Lung (tissue), 12 donors: ENCODE measurements around the gene ACADL. TPM values are rescaled to one million over a fixed set of nuclear protein-coding genes. Genes with fewer than 3 reads are reported as not detected.
A peak's percentile ranks its signal among the peaks of the same experiment; 100 is the strongest.
"Not testable (repeated sequence)": the region's sequence is repeated elsewhere in the genome, so short reads cannot be mapped to it uniquely, and the experiment has no call there.

Experiments
- ATAC-seq: fragments of 200-7000 bp; cut with Tn5 transposase; one replicate; pipeline ENCODE4 v1.9.1; 2020; ENCODE audit warnings: moderate number of reproducible peaks; ENCODE audit not compliant: insufficient read depth, low FRiP score
- DNase-seq, 3 donors: peaks; one replicate each; pipeline ENCODE4 v3.0.0-alpha.2; 2013 to 2017
- H3K27ac ChIP-seq, 2 donors: one replicate each; pipeline ENCODE4 v1.5.1; 2013; ENCODE audit warnings: mild to moderate bottlenecking in 2 of 2, moderate library complexity in 2 of 2, control low read depth in 1 of 2, inconsistent platforms in 1 of 2, low read depth in 1 of 2, low read length in 1 of 2
- H3K27me3 ChIP-seq, 3 donors: one replicate each; pipeline ENCODE4 v1.5.1; 2013; ENCODE audit warnings: low read length in 2 of 3; ENCODE audit not compliant: control insufficient read depth in 3 of 3, insufficient read depth in 3 of 3
- H3K36me3 ChIP-seq, 4 donors: one replicate each; pipeline ENCODE4 v1.5.1; 2013; ENCODE audit warnings: low read length in 4 of 4, mild to moderate bottlenecking in 1 of 4, moderate library complexity in 1 of 4; ENCODE audit not compliant: control insufficient read depth in 4 of 4, insufficient read depth in 4 of 4
- H3K4me1 ChIP-seq, 5 donors: one replicate each; pipeline ENCODE4 v1.5.1; 2013; ENCODE audit warnings: low read length in 5 of 5, mild to moderate bottlenecking in 2 of 5, moderate library complexity in 1 of 5; ENCODE audit not compliant: control insufficient read depth in 5 of 5, insufficient read depth in 5 of 5
- H3K4me3 ChIP-seq: one replicate; pipeline ENCODE4 v1.5.1; 2013; ENCODE audit warnings: mild to moderate bottlenecking, control low read depth, moderate library complexity
- H3K9ac ChIP-seq, 2 donors: one replicate each; pipeline ENCODE4 v1.5.1; 2013; ENCODE audit warnings: low read length in 2 of 2, control low read depth in 1 of 2; ENCODE audit not compliant: insufficient read depth in 1 of 2
- H3K9me3 ChIP-seq, 4 donors: one replicate each; pipeline ENCODE4 v1.5.1; 2013; ENCODE audit warnings: low read length in 3 of 4, mild to moderate bottlenecking in 1 of 4, moderate library complexity in 1 of 4; ENCODE audit not compliant: control insufficient read depth in 4 of 4, insufficient read depth in 3 of 4
- CTCF ChIP-seq: IDR thresholded peaks from 2 replicates; pipeline ENCODE4 v1.5.1; 2012; ENCODE audit warnings: mild to moderate bottlenecking; ENCODE audit errors: control extremely low read depth, extremely low read depth
- WGBS, 2 donors: extraction: QIAGEN DNeasy Blood & Tissue Kit; methylation state at CpG; one replicate each; pipeline ENCODE4 v1.1.7; 2013; 5-methylcytosine and 5-hydroxymethylcytosine counted together
- polyA plus RNA-seq, 2 donors: library from polyadenylated mRNA; stranded (reverse); fragments of 200-250 nt; gene quantifications; one replicate each; pipeline ENCODE4 v1.2.1, GENCODE V29; 2013
- total RNA-seq, 2 donors: library from RNA; depleted of rRNA in 1 of 2; stranded (reverse); fragments of >200 nt in 1 of 2; gene quantifications; one replicate each; pipeline ENCODE4 v1.2.1, GENCODE V29; 2014 to 2021
- donor health status: control.
- donor health status: control.
- donor health status: Bipolar disorder and iron deficiency.
- donor health status: healthy.
- donor health status: DM: yes; HTN: yes; CAD: no.

ACADL gene
- total and polyA plus RNA-seq, 4 donors = 7.9 to 43.6 (median 31.2) TPM

DNA sequence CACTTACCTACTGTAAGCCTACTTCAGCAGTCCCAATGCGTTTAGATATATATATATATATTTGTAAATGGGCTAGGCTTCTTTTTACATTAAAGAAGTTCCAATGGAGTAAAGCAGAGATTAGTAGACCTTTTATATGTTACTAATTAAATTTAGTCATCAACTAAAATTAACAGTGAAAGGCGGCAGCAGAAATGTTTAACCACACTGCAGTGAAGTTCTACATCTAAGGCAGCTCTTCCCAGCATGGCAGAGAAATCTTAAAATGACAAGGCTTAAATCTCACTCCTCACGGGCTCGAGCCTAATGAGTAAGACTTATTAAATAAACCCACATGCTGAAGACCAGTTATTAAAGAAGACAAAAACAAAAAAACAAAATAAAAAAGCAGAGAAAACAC, 34.9 kb downstream of the ACADL start:
- Histone ChIP-seq H3K27me3 (no peaks in the 10 kb centered on the region), H3K9ac (no peak overlapping the region), H3K4me1 (peaks cover 0 to 7% (median 0%) of the 10 kb centered on the region in 5 donors), H3K4me3 (no peak overlapping the region), H3K9me3 (peaks cover 0 to 2% (median 0%) of the 10 kb centered on the region in 4 donors), H3K27ac (no peak overlapping the region), H3K36me3 (no peaks in the 10 kb centered on the region)
- ATAC-seq = no peak
- no peak for DNase-seq
- TF ChIP-seq CTCF = no peak
- WGBS, 2 donors = 78 to 86% methylated on average over 4 of the region's 4 CpGs

- no peak for TF ChIP-seq CTCF
- ATAC-seq (no peak), DNase-seq (peak in 1 of 3 donors; percentile 37)
- H3K9me3 ChIP-seq = peaks cover 0 to 2% (median 0%) of the 10 kb centered on the region in 4 donors
- H3K27me3 ChIP-seq = no peaks in the 10 kb centered on the region
- H3K9ac ChIP-seq = no peak overlapping the region
- no peaks in the 10 kb centered on the region for H3K36me3 ChIP-seq
- no peak overlapping the region for H3K27ac ChIP-seq
- no peaks in the 10 kb centered on the region for H3K4me1 ChIP-seq
- no peak overlapping the region for H3K4me3 ChIP-seq
- WGBS, 2 donors = 41 to 73% methylated on average over 1 of the region's 1 CpG
Measured at GRCh38 chr2:210189452-210190138, 35.7 kb downstream of the ACADL start.

DNA sequence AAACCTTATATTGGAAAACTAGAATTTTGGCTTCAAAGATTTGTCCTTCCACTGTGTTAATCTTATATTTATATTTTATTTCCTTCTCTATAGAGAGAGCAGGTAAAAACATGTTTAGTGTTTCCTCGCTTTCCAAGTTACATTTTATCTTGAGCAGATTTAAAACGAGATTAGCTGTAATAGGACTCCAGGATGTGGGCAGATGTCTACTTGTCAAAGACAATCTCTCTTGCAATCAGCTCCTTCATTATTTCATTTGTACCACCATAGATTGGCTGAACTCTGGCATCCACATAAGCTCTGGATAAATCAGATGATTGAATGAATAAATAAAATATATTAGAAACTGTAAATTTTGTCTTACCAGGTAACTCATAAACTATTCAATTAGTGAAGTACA, 36.5 kb downstream of the ACADL start:
- Histone ChIP-seq H3K4me1 (no peaks in the 10 kb centered on the region), H3K27me3 (no peaks in the 10 kb centered on the region), H3K4me3 (no peak overlapping the region), H3K27ac (no peak overlapping the region), H3K36me3 (no peaks in the 10 kb centered on the region), H3K9ac (no peak overlapping the region), H3K9me3 (peaks cover 0 to 2% (median 0%) of the 10 kb centered on the region in 4 donors)
- no peak for TF ChIP-seq CTCF
- no peak for ATAC-seq
- 47 to 55% methylated on average over 2 of the region's 2 CpGs for WGBS, 2 donors
- DNase-seq = no peak

DNA sequence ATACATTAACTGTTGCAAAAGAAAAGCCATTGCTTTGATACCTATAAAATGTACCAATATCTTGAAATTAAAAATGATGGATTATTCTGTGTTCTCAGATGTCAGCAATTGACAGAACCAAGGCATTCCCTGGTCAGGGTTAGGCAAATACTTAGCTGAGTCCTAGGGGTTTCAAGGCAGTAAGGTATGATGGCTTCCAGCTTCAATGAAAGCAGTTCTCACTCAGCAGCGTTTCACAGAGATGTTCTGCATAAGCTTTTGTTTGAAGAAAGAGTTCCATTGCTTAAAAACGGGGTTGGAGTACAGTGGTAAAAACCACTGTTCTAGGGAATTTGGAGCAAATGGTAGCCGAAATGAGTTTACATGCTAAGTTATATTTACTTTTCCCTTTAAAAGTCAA, 37.1 kb downstream of the ACADL start:
- Histone ChIP-seq H3K4me3 (no peak overlapping the region), H3K4me1 (no peaks in the 10 kb centered on the region), H3K9me3 (peaks cover 0 to 2% (median 0%) of the 10 kb centered on the region in 4 donors), H3K27me3 (no peaks in the 10 kb centered on the region), H3K36me3 (no peaks in the 10 kb centered on the region), H3K27ac (no peak overlapping the region), H3K9ac (no peak overlapping the region)
- no peak for DNase-seq
- TF ChIP-seq CTCF = no peak
- 71 to 82% methylated on average over 3 of the region's 3 CpGs for WGBS, 2 donors
- no peak for ATAC-seq

DNA sequence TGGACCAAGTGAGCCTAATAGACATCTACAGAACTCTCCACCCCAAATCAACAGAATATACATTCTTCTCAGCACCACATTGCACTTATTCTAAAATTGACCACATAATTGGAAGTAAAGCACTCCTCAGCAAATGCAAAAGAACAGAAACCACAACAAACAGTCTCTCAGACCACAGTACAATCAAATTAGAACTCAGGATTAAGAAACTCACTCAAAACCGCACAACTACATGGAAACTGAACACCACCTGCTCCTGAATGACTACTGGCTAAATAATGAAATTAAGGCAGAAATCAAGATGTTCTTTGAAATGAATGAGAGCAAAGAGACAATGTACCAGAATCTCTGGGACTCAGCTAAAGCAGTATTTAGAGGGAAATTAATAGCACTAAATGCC, 41.3 kb downstream of the ACADL start:
- not testable (repeated sequence) for ATAC-seq, H3K9ac ChIP-seq, DNase-seq, H3K27me3 ChIP-seq, H3K9me3 ChIP-seq, H3K4me3 ChIP-seq, H3K36me3 ChIP-seq, H3K27ac ChIP-seq
- H3K4me1 ChIP-seq = peaks cover 0 to 28% (median 8%) of the 10 kb centered on the region in 5 donors
- WGBS, 2 donors = 94 to 96% methylated on average over 1 of the region's 1 CpG
